GM18505 (cell line): ENCODE results near the gene LAMC1.

Experiments
- ATAC-seq: cut with Tn5 transposase; IDR thresholded peaks from one replicate; pipeline ENCODE4 v1.9.1; 2021; ENCODE audit not compliant: unreplicated experiment
- POLR2A ChIP-seq: IDR thresholded peaks from 4 replicates; pipeline ENCODE4 v1.6.1; 2011; ENCODE audit warnings: borderline replicate concordance; ENCODE audit not compliant: insufficient read depth, insufficient read length; ENCODE audit errors: extremely low read depth

The LAMC1 gene

DNA sequence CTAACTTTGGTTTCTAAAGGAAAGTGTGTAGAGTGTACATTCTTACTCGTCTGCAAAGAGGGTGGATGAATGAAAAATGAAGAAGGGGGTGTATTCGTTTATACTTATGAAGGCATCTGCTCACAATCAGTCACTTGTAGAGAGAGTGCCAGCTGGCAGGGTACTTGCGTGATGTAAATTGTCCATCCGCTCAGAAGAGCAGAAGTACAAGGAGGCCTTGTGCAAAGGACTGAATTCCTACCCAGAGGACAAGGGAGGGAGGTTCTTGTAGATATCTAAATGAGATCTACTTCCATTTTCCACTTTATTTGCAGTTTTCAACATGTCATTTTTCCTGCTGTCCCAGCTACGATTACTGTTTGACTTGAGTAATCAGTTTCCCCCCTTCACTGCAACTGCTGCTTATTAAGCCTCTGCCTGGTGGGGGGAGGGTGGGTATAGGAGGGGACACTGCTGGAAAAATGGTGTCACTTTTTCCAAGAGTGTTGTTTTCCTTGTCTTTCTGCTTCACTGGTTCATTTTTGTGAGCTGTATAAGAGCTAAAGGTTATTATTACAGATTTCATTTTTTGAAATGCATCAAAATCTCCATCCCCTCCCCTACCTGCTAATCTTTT is 67.3 kb downstream of the LAMC1 start:
- TF ChIP-seq POLR2A = no peak
- ATAC-seq = no peak

DNA sequence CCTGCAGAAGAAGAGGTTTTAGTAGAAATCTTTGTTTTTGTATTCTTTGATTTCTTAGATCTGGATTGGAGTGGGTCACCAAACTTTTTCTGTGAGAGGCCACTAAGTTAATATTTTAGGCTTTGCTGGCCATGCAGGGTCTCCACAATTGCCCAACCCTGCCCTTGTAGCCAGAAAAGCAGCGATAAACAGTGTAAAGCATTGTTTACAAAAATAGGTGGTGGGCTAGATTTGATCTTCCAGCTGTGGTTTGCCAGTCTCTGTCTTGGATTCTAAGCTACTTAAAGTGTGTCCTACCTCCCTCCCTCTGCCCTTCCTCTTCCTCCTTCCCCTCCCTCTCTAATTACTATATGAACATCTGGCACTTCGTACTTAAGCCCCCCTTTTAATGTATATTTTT is 68.0 kb downstream of the LAMC1 start:
- ATAC-seq = no peak
- TF ChIP-seq POLR2A = no peak

DNA sequence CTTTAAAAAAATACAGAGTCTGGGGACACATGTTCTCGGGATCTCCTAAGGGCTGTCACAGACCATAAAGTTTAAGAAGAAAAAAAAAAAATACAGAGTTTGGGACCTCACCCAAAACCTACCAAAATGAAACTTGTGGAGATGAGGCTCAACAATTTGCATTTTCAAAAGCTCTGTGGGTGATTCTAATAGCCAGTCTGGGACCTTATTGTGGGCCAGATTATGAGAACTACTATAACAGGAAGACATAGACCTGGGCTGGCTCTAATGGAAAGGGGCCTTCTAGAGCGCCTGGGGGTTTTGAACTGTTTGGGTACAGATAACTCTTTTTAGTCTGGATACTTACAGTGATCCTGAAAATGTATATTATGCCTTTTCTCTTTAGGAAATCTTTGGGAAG is 69.1 kb downstream of the LAMC1 start:
- ATAC-seq = no peak
- TF ChIP-seq POLR2A = no peak

DNA sequence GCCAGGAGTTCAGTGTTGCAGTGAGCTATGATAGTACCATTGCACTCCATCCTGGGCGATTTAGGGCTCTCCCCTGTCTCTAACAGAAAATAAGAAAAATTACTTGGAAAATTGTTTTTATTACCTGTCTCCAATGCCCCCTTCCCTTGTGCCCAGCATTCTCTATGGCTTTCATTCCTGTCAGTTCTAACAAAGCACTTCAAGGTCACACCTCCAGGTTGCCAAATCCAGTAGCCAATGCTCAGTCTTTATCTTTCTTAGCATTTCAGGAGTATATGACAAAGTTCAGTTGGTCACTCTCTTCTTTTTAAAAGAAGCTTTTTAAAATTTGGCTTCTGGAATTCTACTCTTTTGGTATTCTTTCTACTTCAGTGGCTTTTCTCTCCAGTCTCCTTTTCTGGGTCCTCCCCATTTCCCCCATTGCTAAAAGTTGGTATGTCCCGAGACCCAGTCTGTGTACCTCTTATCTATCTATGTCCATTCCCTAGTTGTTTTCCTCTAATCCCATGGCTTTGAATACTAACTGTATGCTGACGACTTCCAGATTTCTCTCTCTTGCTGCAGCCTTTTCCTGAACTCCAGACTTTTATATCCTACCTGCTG is 69.9 kb downstream of the LAMC1 start:
- ATAC-seq = no peak
- no peak for TF ChIP-seq POLR2A

DNA sequence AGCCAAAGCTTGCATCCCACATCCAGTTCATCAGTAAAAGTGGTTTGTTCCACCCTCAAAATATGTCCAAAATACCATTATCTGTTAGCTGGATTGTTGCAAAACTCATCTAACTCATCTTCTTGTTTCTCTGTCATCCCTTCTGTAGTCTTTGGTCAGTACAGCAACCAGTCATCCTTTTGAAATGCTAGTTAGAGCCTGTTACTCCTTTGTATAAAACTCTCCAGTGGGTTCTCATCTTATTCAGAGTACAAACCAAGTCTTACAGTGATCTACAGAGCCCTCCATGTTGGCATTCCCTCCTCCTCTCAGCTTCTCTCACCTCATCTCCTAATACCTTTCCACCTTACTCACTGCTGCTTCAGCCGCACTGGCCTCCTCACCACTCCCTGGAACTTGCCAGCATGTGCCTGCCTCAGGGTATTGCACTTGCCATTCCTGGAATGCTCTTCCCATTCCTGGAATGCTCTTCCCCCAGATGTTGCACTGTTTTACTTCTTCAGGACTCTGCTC is 70.6 kb downstream of the LAMC1 start:
- ATAC-seq = no peak
- no peak for TF ChIP-seq POLR2A

DNA sequence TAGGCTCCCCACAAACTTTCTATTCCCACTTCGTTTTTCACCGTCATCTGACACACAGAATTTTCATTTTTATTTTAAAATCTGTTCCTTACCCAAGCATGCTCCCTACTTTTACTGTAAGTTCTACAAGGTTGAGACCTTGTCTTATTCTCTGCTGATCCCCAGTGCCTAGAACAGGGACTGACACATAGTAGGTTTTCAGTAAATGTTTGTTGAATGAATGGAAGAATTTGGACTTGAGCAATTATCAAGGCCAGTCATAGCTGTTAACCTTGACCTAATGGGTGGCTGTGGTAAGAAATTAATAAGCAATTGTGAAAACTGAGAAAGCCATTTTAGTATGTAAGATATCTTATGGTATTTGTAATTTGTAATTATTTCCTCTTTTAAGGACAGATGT is 71.1 kb downstream of the LAMC1 start:
- ATAC-seq = no peak
- no peak for TF ChIP-seq POLR2A

DNA sequence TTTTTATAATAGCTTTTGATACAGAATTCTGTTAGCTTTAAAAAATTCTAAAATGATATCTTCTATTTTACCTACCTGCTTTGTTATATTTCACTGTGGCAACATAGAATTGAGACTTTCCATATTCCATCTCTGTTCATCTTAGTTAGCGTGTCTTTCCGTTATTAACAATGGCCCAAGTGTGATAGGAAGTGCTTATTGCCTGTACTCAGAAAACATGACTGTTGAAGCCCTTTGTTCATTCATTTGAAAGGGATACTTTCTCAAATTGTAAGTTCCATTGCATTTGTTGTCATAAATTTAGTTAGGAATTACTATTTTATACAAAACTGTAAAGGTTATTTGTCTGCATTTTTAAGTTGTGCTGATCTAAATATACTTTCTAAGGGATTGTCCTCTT is 73.1 kb downstream of the LAMC1 start:
- no peak for ATAC-seq
- no peak for TF ChIP-seq POLR2A

DNA sequence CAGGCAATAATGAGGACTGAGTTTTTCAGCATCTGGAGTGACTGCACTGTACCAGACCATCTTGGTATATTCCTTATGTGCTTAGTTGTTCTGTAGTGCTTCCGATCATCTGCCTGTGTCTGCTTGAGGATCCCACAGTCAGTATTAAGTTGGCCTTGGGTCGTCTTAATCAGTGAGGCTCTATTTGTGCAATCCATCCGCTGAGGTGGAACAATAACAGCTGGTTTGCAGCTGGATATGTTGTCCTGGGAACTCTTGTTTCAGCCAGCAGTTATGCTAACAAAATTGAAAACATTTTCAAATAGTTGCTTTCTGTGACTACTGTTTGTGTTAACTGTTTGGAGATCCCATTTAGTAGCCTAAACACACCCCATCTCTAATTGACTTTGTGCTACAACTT is 73.7 kb downstream of the LAMC1 start:
- no peak for TF ChIP-seq POLR2A

DNA sequence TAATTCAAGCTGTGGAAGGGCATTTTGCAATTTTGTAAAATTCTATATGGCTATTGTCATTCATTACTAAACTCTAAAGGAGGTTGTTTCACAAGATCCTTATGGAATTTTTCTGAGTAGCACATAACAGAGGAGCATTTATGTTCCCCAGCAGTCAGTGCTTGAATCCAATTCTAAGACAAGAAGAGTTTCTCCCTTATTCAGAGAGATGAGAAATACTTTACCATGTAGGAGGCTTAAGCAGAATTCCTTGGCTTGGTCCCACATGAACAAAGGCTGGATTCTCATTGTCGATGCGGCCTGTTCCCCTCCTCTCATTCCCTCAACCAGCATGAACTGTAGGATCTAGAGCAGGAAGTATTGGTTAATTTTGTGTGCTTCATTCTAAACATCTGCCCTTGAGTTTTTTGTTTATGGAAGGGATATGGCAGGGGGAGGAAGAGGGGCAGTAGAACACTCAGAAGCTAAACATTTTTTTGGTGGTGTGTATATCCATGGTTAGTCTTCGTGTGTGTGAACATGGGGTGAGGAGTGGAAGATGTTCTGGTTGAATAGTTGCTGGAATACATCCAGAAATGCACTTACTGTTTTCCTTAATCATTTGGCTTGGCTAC is 74.3 kb downstream of the LAMC1 start:
- no peak for TF ChIP-seq POLR2A
- ATAC-seq = no peak

More for the DNA sequence above, 73.7 kb downstream of the LAMC1 start:
- ATAC-seq = no peak

DNA sequence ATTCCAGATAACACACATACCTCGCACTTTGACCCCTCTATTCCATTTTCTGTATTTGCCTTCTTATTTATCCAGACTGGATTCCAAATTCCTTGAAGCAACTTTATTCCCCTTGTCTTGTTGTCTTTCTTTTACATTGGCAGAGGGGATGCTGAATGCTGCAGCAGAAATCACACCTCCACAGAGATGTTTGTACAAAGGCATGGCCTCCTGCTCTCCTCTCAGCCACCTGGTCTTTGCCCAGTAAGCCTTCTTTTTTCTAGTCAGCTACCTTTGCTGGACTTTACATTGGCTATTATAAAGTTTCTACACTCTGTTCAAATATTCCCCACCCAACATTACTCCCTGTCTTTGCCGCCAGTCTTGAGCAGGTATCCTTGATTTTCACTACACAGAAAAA is 75.1 kb downstream of the LAMC1 start:
- TF ChIP-seq POLR2A = no peak
- ATAC-seq = no peak

DNA sequence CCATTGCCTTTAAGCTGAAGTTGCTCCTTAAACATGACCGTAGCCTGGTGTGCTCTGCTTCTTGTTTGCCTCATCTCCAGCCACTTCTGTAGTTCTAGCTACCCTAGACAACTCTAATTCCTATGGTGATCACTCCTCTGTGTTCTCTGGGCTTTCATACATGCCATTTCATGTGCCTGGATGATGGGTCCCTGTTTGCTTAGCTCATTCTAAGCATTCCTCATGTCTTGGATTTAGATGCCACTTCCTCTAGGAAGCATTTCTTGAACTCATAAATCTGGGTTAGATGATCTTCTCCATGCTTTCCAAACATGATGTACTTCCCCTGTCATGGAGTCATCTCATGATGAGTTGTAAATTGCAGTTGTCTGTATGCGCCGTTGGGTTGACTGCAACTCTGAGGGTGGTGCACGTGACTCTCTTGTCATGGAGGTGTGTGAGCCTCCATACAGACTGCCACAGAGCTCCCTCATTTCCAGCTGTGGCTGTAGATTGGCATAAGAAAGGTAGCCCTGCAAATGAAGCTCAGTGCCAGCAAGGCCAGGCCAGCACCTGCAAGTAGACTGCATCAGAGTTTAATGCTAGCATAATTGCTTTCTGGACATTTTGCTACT is 77.2 kb downstream of the LAMC1 start:
- no peak for TF ChIP-seq POLR2A
- ATAC-seq = no peak

DNA sequence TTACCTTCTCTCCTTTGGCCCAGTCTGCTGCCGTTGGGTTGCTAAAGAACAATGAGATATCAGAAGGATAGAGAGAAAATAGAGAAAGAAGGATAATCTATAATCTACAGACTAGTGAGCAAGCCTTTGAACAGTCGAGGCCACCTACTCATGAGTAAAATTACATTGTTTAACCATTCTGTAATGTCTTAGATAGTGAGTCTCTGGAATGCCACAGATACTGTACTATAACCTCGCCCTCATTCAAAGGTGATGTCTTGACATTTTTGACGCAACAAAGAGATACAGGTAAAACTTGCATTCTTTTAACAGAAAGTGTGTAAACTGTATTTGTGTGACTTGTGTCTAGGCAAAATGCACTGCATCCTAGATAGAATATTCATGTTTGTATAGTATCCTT is 77.9 kb downstream of the LAMC1 start:
- no peak for TF ChIP-seq POLR2A
- no peak for ATAC-seq

DNA sequence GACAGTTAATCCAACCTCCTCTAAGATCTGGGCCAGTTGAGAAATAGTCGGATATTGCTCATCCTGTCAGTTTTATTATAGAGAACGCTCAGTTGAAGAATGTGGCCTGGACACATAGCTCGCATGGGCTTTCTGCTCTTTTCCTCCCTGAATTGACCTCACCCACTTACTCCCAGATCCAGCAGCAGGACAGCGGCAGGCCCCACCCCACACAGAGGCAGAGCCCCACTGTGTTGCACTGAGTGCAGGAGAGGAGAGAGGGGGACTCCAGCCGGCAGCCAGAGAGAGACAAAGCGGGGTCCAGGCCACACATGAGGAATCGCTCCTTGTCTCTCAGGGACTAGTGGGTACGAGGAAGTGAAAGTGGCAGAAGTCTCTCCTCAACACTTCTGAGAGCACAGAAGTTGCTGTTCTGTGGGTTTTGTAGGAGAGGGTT is 78.6 kb downstream of the LAMC1 start:
- ATAC-seq = no peak
- no peak for TF ChIP-seq POLR2A

DNA sequence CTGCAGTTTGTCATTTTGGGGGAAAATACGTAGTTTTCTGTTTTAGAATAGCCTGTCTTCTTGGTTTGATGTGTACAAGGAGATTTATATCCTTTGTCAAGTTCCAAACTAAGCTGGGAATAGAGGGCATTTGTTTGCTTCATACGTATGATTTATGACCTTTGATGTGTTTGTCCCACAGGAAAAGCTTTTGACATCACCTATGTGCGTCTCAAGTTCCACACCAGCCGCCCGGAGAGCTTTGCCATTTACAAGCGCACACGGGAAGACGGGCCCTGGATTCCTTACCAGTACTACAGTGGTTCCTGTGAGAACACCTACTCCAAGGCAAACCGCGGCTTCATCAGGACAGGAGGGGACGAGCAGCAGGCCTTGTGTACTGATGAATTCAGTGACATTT is 79.9 kb downstream of the LAMC1 start:
- ATAC-seq = no peak

More for the DNA sequence above, 79.9 kb downstream of the LAMC1 start:
- TF ChIP-seq POLR2A = no peak
